HEK293T (cell line): ENCODE measurements around the gene CLPX.

Source experiments
- FOXA1 ChIP-seq: fragments of 450-650 bp; IDR thresholded peaks from 2 replicates; pipeline ENCODE4 v1.6.1; 2016; ENCODE audit warnings: mild to moderate bottlenecking
- FOXM1 ChIP-seq: fragments of 450-650 bp; IDR thresholded peaks from 2 replicates; pipeline ENCODE4 v1.6.1; 2017; ENCODE audit warnings: mild to moderate bottlenecking, borderline replicate concordance
- L3MBTL2 ChIP-seq: fragments of 450-650 bp; conservative IDR thresholded peaks from 2 replicates; pipeline ENCODE4 v1.6.1; 2016; ENCODE audit warnings: mild to moderate bottlenecking

DNA sequence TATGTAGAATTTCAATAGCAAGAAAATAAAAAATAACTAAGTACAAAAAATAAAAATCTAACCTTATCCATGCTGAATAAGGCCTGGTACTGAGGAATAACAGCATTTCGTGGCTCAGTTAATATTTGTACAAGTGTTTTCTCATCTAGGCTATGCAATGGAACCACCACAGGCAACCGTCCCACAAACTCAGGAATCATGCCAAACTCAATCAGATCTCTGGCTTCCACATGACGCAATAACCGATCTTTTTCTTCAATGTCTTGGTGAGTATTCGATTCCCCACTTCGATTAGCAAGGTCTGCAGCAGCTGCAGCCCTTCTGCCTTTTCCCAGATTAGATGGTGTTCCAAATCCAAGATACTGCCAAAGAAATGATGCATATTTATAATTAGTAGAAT, 30.4 kb downstream of the CLPX start:
- TF ChIP-seq L3MBTL2 (no peak), FOXA1 (no peak), FOXM1 (no peak)
